Measurements from ENCODE around the gene SYNGR3. TPM values are rescaled to one million over a fixed set of nuclear protein-coding genes. Genes with fewer than 3 reads are reported as not detected.

SYNGR3 gene
- total and polyA plus RNA-seq, 12 donors: 0.15 to 2.5 (median 0.37) TPM; not detected in 2

DNA sequence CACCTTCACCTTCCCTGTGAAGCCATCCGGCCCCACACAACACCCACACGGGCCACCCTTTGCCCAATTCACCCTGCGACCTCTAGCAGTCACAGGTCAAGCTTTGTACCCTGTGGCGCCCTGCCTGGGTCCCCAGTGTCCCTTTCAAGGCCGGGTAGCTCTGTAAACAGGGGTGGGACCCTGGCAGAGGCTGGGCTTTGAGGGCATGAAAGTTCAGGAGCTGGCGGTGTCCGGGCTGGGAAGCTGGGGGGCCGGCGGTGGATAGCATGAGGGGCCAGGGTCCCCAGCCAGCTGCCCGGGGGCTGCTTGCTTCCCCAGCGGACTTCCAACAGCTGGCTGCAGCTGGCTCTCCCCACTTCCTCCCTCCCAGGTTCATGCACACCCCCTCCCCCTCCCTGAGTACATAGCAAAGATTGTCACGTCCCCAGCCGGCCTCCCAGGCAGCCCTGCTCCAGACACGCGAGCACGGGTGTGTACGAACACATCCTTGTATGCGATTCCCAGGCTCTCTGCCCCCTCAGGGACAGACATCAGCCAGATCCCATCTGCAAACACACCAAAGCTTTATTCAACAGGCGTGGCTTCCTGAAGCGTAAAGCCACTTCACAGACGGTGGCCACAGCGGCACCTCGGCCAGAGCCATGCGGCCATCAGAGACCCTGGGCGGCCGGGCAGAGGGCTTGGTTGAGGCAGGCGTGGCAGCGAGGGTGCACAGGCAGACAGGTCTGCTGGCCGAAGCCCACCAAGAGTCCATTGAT is 49.7 kb downstream of the SYNGR3 start:
- DNase-seq (peak; percentile 88 to 93), ATAC-seq (peak; percentile 24 to 68 (median 53))
- Histone ChIP-seq H3K4me1 (peaks cover 62 to 99% (median 94%) of the 10 kb centered on the region in 9 donors), H3K4me3 (peak overlapping the region in 8 of 10 donors; percentile 52 to 78 (median 63)), H3K27ac (peak overlapping the region; percentile 80 to 96 (median 93)), H3K9me3 (no peaks in the 10 kb centered on the region), H3K27me3 (no peaks in the 10 kb centered on the region), H3K36me3 (peaks cover 0 to 44% (median 10%) of the 10 kb centered on the region in 9 donors)
- WGBS, 2 donors: 42 to 58% methylated on average over 29 of the region's 29 CpGs
- no peak for TF ChIP-seq CTCF (IDR thresholded peaks at IDR 0.05)
- intact Hi-C loops (cut with DNase I): loop anchor here in 1 of 10 donors (10.0 kb wide), 1 partner anchor 495 kb away; no protein-coding TSS in a partner anchor

DNA sequence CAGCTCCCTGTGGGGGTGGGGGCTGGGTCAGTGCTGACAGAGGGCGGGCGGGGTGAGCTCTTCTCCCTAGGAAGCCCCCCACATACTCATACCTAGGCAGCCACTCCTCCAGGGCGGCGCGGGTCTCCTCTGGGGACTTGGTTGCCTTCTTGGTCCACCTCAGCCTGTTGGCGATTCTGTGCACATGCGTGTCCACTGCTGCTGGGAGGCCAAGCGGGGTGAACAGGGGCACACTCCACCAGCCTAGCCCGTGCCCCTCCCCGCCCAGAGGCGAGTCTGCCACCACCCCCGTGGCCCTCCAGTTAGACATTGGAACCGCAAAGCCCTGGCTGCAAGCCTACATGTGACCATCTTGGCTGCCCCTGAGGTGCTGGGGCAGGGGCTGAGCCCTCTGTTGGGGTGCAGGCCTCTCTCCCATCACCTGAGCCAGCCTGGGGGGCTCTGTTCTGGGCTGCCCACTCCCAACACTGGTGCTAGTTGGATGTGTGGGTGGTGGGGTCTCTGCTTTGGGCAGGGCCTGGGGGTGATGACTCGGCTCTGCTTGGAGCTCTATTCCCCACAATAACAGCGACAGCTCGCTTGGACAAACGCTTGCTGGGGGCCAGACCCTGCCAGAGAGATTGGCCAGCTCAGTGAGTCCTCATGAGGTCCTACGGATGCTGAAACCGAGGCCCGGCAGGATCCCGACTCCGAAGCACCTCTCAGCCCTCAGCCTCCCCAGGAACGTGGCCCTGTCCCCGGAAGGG is 50.4 kb downstream of the SYNGR3 start:
- Histone ChIP-seq H3K27me3 (no peaks in the 10 kb centered on the region), H3K4me3 (peak overlapping the region in 3 of 10 donors; percentile 63 to 78 (median 68)), H3K4me1 (peaks cover 58 to 100% (median 94%) of the 10 kb centered on the region in 9 donors), H3K9me3 (no peaks in the 10 kb centered on the region), H3K36me3 (peaks cover 0 to 40% (median 10%) of the 10 kb centered on the region in 9 donors), H3K27ac (peak overlapping the region; percentile 80 to 96 (median 93))
- WGBS, 2 donors: 67 to 70% methylated on average over 24 of the region's 24 CpGs
- TF ChIP-seq CTCF (IDR thresholded peaks at IDR 0.05): no peak
- peak in 1 of 2 donors; percentile 59 for DNase-seq
- ATAC-seq: peak in 2 of 8 donors; percentile 0
- intact Hi-C loops (cut with DNase I): no loop called here

DNA sequence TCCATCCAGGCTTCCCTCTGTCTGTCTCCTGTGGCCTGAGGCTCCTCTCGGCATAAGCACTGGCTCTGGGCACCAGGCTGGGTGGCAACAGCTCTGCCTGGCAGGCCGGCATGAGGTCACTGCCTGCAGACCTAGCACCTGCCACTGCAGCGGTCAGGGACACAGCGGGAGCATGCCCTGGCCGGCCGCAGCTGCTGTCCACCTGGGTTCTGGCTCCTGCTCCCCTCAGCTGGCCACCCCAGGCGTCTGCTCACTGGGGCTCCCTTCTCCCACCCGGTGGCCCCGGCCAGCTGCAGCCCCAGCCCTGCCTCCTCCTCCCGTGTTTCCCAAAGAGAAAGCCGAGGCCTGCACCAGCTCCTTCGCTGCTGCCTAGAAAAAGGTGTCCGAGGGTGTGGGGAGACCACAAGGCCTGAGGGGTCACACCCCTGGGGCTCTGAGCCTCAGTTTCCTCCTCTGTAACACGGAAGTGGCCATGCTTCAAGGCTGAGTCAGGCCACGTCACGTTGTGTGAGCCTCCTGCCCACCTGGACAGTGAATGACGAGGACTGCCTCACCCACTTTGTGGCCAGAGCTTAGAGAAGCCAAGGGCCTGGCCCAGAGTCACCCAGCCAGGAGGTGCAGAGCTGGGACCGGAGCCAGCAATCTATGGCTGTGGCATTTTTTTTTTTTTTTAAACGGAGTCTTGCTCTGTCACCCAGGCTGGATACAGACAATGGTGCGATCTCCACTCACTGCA is 51.2 kb downstream of the SYNGR3 start:
- no peaks in the 10 kb centered on the region for H3K27me3 ChIP-seq
- H3K4me1 ChIP-seq: peaks cover 53 to 100% (median 89%) of the 10 kb centered on the region in 9 donors
- intact Hi-C loops (cut with DNase I): no loop called here
- H3K27ac ChIP-seq: peak overlapping the region in 9 of 10 donors; percentile 80 to 96 (median 93)
- no peak overlapping the region for H3K4me3 ChIP-seq
- WGBS, 2 donors: 69 to 74% methylated on average over 20 of the region's 20 CpGs
- H3K36me3 ChIP-seq: peaks cover 0 to 34% (median 10%) of the 10 kb centered on the region in 9 donors
- TF ChIP-seq CTCF (IDR thresholded peaks at IDR 0.05): no peak
- DNase-seq: no peak
- H3K9me3 ChIP-seq: no peaks in the 10 kb centered on the region
- peak in 1 of 8 donors; percentile 0 for ATAC-seq
